ENCODE data around the gene ACOD1.
"Not testable (repeated sequence)": the region's sequence is repeated elsewhere in the genome, so short reads cannot be mapped to it uniquely, and the experiment has no call there.

ACOD1 gene

GRCh38 chr13:76948149-76948548, at the start of gene ACOD1:
ACOD1 (plus strand) TSS chr13:76948511; CDS start chr13:76948559, 48 bp downstream.
- DNase-seq = no peak

DNA sequence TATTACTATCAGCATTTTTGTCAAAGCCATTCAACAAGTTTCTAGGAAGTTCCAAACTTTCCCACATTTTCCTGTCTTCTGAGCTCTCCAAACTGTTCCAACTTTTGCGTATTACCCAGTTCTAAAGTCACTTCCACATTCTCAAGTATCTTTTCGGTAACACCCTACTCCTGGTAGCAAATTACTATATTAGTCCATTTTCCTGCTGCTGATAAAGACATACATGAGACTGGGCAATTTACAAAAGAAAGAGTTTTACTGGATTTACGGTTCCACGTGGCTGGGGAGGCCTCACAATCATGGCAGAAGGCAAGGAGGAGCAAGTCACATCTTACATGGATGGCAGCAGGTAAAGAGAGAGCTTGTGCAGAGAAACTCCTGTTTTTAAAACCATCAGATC, 49.2 kb upstream of the ACOD1 start:
- DNase-seq = not testable (repeated sequence)

DNA sequence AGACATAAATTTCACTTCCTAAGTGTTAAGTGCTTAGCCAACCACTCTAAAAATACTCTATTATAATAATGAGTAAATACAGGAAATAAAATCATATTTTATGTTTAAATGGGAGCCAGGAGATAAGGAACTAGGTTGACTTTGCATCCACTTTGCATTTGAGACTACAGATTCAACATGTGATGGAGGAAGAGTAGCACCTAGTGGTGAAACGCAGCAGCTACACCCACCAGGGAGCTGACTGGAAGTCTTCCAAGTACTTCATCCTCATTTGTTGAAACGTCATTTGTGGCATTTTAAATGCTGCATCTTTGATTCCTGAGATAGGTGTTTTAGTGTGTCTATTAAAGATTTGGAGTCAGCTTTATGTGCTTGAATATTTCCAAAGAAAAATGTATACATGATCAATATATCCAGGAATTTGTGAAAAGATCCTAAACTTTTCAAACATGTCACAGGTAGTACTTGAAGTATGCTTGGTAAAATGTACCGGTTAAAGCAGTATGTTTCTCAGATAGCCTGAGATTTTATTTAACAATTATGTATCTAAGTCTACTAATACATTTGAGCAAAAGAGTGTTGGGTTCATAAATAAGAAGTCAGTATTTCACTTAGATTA, 44.7 kb upstream of the ACOD1 start:
- peak; percentile 4 to 60 for DNase-seq

- DNase-seq = no peak
Observed at GRCh38 chr13:76904507-76904906, 43.8 kb upstream of the ACOD1 start.

GRCh38 chr13:76912476-76912875, 35.8 kb upstream of the ACOD1 start:
- no peak for DNase-seq

- no peak for DNase-seq
Observed at GRCh38 chr13:76913898-76914297, 34.4 kb upstream of the ACOD1 start.

DNA sequence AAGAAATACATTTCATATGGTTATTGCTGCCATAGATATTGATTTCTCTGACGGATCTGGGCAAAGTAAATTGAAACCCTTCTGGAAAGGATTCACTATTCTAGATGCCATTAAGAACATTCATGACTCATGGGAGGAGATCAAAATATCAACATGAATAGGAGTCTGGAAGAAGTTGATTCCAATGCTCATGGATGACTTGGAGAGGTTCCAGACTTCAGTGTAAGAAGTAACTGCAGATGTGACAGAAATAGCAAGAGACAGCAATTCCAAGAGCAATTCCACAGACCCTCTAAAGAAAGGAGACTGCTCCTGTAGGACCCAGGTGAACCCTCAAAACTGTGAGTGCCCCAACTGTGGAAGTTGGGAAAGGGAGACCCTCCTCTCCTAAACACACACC, 31.2 kb upstream of the ACOD1 start:
- no peak for DNase-seq

DNA sequence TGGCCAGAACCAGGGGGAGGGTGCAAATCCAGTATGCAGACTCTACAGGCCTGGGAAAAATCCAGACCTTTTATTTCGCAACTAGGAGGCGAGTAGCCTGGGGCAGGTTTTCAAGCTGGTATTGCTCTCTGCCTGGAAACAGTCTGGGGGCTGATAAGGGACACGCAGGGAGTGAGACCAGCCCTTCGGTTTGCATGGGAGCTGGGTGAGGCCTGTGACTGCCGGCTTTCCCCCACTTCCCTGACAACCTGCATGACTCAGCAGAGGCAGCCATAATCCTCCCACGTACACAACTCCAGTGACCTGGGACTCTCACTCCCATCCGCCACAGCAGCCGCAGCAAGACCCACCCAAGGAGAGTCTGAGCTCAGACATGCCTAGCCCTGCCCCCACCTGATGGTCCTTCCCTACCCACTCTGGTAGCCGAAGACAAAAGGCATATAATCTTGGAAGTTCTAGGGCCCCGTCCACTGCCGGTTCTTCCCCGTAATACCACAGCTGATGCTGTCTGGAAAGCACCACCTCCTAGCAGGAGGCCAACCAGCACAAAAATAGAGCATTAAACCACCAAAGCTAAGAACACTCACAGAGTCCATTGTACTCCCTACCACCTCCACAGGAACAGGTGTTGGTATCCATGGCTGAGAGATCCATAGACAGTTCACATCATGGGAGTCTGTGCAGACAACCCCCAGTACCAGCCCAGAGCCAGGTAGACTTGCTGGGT, 30.4 kb upstream of the ACOD1 start:
- not testable (repeated sequence) for DNase-seq

GRCh38 chr13:76921516-76921915, 26.8 kb upstream of the ACOD1 start:
- DNase-seq = no peak

DNA sequence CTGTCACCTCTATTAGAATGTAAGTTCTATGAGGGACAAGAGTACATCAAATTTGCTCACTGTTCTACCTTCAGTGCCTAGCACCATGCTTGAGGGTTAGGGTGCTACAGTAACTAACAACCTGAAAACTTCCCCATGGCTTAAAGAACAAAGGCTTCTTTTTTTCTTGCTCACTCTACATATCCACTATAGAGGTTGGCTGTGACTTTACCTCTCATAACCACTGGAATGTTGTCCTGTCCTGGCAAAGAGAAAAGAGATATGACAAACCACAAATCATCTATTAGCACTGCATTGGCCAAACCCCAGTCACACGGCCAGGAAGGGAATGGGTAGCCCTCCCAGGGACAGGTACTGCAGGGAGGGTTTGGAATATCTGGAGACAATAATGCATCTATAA, 23.2 kb upstream of the ACOD1 start:
- no peak for DNase-seq

- DNase-seq = no peak
Observed at GRCh38 chr13:76927955-76928354, 20.4 kb upstream of the ACOD1 start.

DNA sequence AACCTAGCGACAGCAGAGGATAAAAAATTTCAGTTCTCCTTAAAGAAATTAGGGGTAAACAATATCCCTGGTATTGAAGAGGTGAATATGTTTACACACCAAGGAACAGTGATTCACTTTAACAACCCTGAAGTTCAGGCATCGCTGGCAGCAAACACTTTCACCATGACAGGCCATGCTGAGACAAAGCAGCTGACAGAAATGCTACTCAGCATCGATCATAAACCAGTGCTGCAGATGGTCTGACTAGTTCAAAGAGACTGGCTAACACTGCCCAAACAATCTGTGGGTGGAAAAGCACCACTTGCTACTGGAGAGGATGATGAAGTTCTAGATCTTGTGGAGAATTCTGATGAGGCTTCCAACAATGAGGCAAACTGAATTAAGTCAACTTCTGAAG, 19.9 kb upstream of the ACOD1 start:
- DNase-seq = no peak

- DNase-seq = no peak
Observed at GRCh38 chr13:76929320-76929719, 19.0 kb upstream of the ACOD1 start.

- DNase-seq = no peak
Observed at GRCh38 chr13:76929851-76930374, 18.4 kb upstream of the ACOD1 start.

- DNase-seq = no peak
Observed at GRCh38 chr13:76932076-76932475, 16.2 kb upstream of the ACOD1 start.

DNA sequence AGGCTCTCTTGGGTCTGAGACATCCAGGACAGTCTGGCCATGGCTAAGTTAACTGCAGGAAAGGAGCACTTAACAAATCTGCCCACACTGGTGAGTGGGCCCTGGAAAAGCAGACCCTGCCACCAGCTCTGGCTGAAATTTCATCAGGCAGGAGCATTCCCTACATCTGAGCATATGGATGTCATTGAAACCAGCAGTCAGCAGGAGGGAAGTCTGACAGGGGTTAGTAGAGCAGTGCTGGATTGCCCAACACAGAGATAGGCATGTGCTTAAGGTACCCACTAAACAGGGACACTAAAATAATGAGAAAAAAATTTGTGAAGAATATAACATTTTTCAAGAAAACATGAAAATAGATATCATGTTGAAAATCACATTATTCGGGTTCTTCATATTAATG, 13.6 kb upstream of the ACOD1 start:
- no peak for DNase-seq

DNA sequence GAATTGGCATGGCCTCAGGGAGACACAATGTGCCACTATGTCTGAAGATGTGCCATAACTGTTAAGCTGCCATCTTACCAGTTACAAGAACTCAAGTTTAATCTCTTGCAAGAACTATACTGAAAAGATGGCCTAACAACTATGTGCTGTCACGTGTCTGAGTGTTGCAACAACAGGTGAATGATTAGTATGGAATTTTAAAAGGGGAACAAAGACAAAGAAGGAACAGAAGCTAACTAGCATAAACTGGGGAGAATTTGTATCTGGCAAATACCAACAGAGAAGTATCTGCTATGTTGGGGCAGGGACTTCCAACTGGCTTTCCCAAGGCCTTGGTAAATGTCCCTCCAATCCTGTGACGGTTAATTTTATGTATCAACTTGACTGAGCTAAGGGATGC, 11.5 kb upstream of the ACOD1 start:
- DNase-seq = no peak

DNA sequence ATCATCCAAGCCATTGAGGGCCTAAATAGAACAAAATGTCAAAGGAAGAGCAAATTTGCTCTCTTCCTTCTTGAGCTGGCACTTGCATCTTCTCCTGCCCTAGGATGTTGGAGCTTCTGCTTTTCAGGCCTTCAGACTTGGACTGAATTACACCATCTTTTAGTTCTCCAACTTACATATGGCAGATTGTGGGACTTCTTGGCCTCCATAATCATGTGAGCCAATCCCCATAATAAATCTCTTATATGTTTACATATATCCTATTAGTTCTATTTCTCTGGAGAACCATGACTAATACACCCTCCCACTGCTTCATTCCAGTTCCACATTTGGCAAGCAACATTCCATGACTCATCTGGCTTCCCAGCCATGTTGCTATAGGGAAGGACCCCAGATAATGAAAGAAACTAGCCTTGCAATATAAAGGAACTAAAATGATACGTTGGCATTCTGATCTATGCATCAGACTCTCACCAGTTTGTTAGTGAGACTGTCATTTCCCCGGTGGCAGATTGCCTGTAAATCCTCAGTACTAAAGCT, 11.0 kb upstream of the ACOD1 start:
- no peak for DNase-seq

DNA sequence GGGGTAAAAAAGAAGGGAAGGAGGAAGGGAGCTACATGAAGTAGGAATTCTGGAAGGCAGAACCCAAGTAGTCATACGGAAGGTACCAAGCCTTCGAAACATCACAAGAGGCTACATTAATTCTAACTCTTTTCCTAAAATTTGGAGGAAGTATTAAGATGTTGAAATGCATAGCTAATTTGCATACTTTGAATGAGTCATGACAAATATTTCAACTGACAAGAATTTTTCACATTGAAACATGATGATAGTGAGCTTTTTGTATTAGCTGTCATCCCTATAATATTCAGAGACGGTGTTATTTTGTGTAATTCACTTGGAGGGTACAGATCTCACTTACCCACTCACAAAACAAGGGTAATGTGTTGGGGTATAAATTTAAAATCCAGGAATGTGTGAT, 9.1 kb upstream of the ACOD1 start:
- no peak for DNase-seq

- no peak for DNase-seq
Observed at GRCh38 chr13:76942363-76942762, 5.9 kb upstream of the ACOD1 start.

GRCh38 chr13:76943646-76944045, 4.7 kb upstream of the ACOD1 start:
- DNase-seq = no peak

DNA sequence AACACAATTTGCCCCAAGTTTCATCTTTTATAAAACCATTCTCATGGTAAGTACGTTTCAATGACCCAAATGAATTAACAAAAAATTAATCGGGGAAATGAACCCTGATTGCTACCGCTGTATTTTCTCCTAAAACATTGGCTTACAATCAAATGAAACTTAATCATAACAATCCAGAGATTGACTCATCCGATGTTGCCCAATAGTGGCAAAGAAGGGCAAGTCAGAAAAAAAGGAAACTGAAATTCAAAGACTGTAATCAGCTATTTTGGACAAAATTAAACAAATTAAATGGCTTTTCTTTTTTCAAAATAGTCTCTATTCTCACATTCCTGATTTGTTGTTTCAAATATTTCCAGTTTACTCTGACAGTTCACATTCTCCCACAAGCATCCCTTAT, 3.9 kb upstream of the ACOD1 start:
- no peak for DNase-seq

GRCh38 chr13:76950101-76950500, 1.8 kb downstream of the ACOD1 start:
- no peak for DNase-seq

DNA sequence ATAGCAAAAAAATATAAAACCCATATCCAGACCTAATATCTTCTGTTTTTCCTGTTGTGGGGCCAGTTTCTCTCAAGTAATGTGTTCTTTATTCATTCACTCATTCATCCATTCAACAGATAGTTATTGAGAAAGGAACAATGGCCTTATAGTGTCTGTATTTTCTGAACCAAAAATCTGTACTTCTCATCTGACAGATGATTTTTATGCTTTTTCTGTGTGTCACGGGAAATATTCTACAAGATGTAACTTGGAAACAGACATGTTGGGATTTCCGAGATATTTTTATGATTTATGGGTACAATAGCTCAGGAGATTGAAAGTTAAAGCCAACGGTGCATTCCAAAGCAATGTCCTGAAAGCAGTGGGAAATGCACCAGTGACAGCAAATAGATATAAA, 5.7 kb downstream of the ACOD1 start:
- DNase-seq = no peak

Measured in bone marrow (tissue), 2 donors.